ENCODE results near the gene HOXA11.

Gene HOXA11

DNA sequence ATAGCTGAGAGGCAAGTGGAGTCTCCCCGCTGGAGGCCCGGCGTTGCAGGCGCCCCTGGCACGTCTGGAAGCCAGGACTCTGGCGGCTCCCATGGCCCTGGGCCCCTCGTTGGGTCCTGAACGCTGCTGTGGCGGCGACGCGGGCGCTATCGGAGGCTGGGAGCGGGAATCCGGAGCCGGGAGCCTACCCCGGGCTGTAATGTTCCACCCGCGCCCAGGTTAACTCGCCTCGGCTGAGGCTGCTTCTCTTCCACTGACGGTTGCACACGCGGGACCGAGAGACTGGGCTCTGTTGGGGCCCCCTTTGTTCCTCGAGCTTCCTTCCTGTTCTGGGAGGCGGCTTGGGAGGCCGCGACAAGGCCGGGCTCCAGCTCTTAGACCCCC lies 40.3 kb downstream of the HOXA11 start:
- Histone ChIP-seq H4K20me1 (peaks cover 0 to 8% (median 0%) of the 10 kb centered on the region in 11 experiments; a peak in 3 of 22 replicates), H3K4me3 (peak overlapping the region in 2 of 10 experiments; percentile 22 to 35; a peak in 5 of 20 replicates), H3K9ac (no peak overlapping the region), H3K27me3 (peaks cover 83 to 95% (median 87%) of the 10 kb centered on the region in 11 experiments), H3K4me1 (peaks cover 0 to 4% (median 0%) of the 10 kb centered on the region in 10 experiments; a peak in 2 of 20 replicates), H3K36me3 (peaks cover 0 to 16% (median 0%) of the 10 kb centered on the region in 11 experiments; a peak in 3 of 22 replicates), H3K9me3 (replicated peaks in 1 of 11) (peaks cover 69 to 82% (median 75%) of the 10 kb centered on the region in 11 experiments), H3K4me2 (no peak overlapping the region), H3K27ac (no peak overlapping the region)
- no peak for TF ChIP-seq Cebpa-rat (IDR thresholded peaks at IDR 0.05)

DNA sequence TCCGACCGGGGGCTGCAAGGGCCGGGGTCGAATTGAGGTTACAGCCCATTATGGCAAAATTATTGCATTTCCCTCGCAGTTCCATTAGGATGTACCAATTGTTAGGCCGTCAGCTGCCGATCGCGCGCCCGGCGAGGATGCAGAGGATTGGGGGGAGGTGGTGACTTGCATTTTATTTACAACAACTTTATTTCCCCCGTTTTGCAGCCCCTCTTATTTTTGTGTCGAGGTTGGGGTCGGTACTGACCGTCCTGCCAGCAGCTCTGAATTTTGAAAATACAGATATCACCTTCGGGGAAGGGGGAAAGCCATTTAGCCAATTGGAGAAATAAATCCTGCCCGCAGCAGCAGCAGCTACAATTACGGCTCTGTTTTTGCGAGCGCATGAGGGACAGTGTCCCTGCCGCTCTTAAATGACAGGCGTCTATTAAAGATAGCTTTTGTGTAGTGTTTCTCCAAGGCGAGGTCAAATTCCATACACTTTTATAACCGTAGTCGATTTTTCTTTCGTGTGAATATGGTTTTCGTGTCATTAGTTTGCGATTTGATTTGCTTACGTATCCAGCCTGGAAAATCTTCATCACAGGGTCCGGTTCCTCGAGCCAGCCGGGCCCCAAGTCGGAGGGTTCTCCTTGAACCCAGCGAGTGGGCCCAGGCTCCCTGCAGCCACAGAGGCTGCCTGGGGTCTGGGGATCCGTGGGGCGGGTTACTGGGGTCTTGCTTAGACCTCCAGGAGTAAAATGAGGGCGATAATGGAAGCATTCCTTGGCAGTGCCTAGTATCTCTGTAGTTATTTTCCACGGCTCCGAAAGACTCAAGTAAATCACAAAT lies 40.9 kb downstream of the HOXA11 start:
- Histone ChIP-seq H3K27me3 (peaks cover 77 to 88% (median 81%) of the 10 kb centered on the region in 11 experiments), H3K27ac (no peak overlapping the region), H3K4me2 (no peak overlapping the region)

DNA sequence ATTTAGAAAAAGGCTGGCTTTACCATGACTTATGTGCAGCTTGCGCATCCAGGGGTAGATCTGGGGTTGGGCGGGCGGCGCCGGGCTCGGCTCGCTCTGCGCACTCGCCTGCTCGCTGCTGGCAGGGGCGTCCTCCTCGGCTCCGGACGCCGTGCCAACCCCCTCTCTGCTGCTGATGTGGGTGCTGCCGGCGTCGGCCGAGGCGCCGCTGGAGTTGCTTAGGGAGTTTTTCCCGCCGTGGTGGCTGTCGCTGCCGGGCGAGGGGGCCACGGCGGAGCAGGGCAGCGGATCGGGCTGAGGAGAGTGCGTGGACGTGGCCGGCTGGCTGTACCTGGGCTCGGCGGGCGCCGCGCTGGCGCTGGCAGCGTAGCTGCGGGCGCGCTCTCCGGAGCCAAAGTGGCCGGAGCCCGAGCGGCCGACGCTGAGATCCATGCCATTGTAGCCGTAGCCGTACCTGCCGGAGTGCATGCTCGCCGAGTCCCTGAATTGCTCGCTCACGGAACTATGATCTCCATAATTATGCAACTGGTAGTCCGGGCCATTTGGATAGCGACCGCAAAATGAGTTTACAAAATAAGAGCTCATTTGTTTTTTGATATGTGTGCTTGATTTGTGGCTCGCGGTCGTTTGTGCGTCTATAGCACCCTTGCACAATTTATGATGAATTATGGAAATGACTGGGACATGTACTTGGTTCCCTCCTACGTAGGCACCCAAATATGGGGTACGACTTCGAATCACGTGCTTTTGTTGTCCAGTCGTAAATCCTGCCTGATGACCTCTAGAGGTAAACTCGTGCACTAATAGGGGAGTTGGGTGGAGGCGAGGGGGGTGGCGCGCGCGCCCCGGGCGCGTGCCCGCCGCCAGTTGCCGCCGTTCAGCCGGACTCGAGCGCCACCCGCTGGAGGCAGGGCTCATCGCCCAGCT lies 41.7 kb downstream of the HOXA11 start, which contains the start of gene HOXA5:
TSS of gene HOXA5 (minus strand) at position 659 of the 927 bp plus-strand sequence. CDS start at position 585, 74 bp downstream.
- Histone ChIP-seq H3K27me3 (peaks cover 68 to 80% (median 72%) of the 10 kb centered on the region in 11 experiments), H3K4me2 (no peak within 1 kb of the TSS), H3K4me3 (peak within 1 kb of the TSS in 2 of 10 experiments; percentile 19 to 35; a peak in 3 of 20 replicates), H3K27ac (no peak within 1 kb of the TSS), H3K36me3 (peaks cover 0 to 16% (median 0%) of the 10 kb centered on the region in 11 experiments; a peak in 3 of 22 replicates), H3K9me3 (replicated peaks in 1 of 11) (peaks cover 66 to 81% (median 74%) of the 10 kb centered on the region in 11 experiments), H4K20me1 (no peaks in the 10 kb centered on the region), H3K9ac (no peak within 1 kb of the TSS), H3K4me1 (peaks cover 0 to under 1% (median 0%) of the 10 kb centered on the region in 10 experiments; a peak in 1 of 20 replicates)
- no peak for TF ChIP-seq Cebpa-rat (IDR thresholded peaks at IDR 0.05)

More for the DNA sequence above, 40.9 kb downstream of the HOXA11 start:
- Histone ChIP-seq H3K9ac (no peak overlapping the region), H3K4me3 (peak overlapping the region in 3 of 10 experiments; percentile 19 to 35 (median 22); a peak in 4 of 20 replicates), H4K20me1 (peaks cover 0 to 8% (median 0%) of the 10 kb centered on the region in 11 experiments; a peak in 3 of 22 replicates), H3K4me1 (peaks cover 0 to 4% (median 0%) of the 10 kb centered on the region in 10 experiments; a peak in 2 of 20 replicates), H3K36me3 (peaks cover 0 to 16% (median 0%) of the 10 kb centered on the region in 11 experiments; a peak in 3 of 22 replicates), H3K9me3 (replicated peaks in 1 of 11) (peaks cover 74 to 87% (median 79%) of the 10 kb centered on the region in 11 experiments)
- no peak for TF ChIP-seq Cebpa-rat (IDR thresholded peaks at IDR 0.05)

DNA sequence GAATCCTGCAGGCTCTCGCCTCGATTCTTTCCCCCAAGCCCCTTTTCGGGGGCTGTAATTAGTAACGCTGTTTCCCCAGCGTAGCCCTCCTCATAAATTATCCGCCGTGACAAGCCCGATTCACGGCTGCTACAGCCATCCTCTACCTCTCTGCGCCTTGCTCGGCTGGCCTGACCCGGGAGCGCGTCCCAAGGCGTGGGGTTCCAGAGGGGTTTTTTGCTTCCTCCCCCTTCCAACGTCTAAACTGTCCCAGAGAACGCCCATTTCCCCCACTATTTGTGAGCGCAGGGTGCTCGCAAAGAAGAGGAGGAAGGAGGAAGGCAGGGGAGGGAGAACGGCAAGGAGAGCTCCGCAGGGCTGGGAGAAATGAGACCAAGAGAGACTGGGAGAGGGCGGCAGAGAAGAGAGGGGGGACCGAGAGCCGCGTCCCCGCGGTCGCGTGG lies 42.4 kb downstream of the HOXA11 start:
- Histone ChIP-seq H3K27me3 (peaks cover 61 to 80% (median 66%) of the 10 kb centered on the region in 11 experiments), H4K20me1 (no peaks in the 10 kb centered on the region), H3K9me3 (replicated peaks in 1 of 11) (peaks cover 61 to 75% (median 68%) of the 10 kb centered on the region in 11 experiments), H3K9ac (no peak overlapping the region), H3K27ac (no peak overlapping the region), H3K4me2 (no peak overlapping the region), H3K4me1 (peaks cover 0 to 5% (median 3%) of the 10 kb centered on the region in 10 experiments; a peak in 15 of 20 replicates), H3K4me3 (no peak overlapping the region), H3K36me3 (peaks cover 0 to 16% (median 0%) of the 10 kb centered on the region in 11 experiments; a peak in 3 of 22 replicates)
- no peak for TF ChIP-seq Cebpa-rat (IDR thresholded peaks at IDR 0.05)

DNA sequence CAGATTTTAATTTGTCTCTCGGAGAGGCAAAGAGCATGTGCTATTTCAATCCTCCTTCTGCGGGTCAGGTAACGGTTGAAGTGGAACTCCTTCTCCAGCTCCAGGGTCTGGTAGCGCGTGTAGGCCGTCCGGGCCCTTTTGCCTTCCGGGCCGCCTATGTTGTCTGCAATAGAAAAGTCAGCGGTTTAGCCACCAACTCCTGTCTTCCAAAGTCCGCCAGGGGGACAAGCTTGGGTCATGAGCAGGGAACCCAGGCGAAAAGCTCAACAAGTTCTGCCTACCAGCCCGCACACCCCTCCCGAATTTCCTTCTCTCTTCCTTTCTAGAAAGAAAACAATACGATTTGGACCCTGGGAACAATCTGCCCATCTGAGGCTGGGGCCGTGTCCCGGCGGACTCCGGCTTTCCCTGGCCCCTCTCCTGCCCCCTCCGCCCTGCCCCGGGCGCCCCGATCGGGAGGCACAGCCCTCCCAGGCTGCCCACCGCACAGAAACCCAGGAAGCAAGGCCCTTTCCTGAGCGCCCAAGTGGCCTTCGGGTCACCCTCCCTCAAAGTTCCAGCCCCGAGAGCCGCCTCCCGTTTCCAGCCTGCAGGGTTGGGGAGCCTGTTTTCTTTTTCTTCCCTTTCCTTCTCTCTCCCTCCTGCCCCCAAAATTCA lies 43.0 kb downstream of the HOXA11 start:
- no peak for TF ChIP-seq Cebpa-rat (IDR thresholded peaks at IDR 0.05)
- H3K27me3 ChIP-seq: peaks cover 57 to 80% (median 64%) of the 10 kb centered on the region in 11 experiments
- H4K20me1 ChIP-seq: no peaks in the 10 kb centered on the region
- no peak overlapping the region for H3K4me3 ChIP-seq
- H3K9me3 ChIP-seq (replicated peaks in 1 of 11): peaks cover 56 to 69% (median 62%) of the 10 kb centered on the region in 11 experiments
- H3K4me2 ChIP-seq: no peak overlapping the region
- H3K36me3 ChIP-seq: peaks cover 0 to 16% (median 0%) of the 10 kb centered on the region in 11 experiments; a peak in 3 of 22 replicates
- H3K9ac ChIP-seq: no peak overlapping the region
- peaks cover 4 to 11% (median 8%) of the 10 kb centered on the region in 10 experiments; a peak in 19 of 20 replicates for H3K4me1 ChIP-seq
- H3K27ac ChIP-seq: no peak overlapping the region

DNA sequence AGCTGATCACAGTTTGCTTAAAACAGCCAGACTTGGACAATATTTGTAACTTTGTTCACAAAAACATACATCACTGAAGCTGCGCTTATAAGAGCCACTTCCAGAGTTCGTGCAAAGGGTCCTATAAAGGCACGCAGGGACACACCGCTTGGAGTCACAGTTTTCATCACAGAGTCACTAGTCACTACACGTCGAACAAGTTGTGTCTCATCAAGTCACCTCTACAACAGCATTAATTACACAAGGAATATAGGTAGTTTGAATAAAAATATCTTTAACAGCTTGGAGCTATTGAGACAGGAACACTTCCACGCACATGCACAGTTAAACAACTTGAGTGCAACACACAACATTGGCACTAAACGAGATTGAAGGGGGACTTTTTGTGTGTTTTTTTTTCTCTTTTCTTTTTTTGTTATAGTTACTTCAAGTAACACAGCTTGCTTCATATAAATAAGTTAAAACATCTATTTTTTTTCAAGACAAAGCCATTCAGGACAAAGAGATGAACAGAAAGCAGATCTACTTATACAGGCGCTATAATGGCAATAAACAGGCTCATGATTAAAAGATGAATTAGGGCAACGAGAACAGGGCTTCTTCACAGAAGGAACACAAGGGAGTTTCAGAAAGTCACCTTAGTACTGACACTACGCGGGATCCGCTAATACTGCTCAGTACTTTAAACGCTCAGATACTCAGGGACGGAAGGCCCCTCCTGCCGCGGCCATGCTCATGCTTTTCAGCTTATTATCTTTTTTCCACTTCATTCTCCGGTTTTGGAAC lies 43.7 kb downstream of the HOXA11 start:
- H3K4me1 ChIP-seq: peaks cover 8 to 16% (median 15%) of the 10 kb centered on the region in 10 experiments; a peak in 19 of 20 replicates
- H3K4me3 ChIP-seq: no peak overlapping the region
- TF ChIP-seq Cebpa-rat (IDR thresholded peaks at IDR 0.05): no peak
- peaks cover 0 to 16% (median 0%) of the 10 kb centered on the region in 11 experiments; a peak in 3 of 22 replicates for H3K36me3 ChIP-seq
- H3K27ac ChIP-seq: no peak overlapping the region
- H3K4me2 ChIP-seq: no peak overlapping the region
- H4K20me1 ChIP-seq: no peaks in the 10 kb centered on the region
- H3K9ac ChIP-seq: no peak overlapping the region
- peaks cover 49 to 64% (median 55%) of the 10 kb centered on the region in 11 experiments for H3K9me3 ChIP-seq (replicated peaks in 1 of 11)
- peaks cover 49 to 80% (median 64%) of the 10 kb centered on the region in 11 experiments for H3K27me3 ChIP-seq

DNA sequence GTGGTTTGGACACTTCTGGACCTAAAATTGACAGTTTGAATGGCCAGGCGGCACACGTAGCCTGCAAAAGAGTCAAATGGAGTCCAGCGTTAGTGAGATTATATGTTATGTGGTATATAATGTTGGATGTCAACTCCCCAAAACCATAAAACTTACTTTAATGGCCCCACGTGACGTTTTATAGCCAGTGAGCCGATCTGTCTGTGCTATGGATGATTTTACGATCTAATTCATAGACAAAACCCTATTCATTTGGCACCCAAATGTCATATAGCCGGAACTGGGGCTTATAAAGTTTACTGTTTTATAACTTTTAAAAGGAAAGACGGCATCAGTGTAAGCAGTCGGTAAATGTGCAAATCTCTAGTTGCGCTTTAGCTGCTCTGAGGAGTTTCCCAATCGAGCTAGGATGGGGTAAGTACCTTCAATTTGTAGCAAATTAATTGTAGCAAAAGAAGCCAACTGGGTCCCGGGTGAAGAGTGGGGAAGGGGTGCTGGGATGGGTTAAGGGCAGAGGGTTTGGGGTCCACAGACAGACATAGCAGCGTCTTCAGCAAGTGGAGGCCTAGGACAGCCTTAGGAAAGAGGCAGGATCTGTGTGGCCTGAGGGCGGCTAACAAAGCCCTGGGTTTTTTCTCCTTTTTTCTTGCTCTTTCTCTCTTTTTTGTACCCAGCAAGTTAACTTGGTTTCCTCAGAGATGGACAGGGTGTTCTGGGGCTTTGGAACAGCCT lies 44.7 kb downstream of the HOXA11 start:
- Histone ChIP-seq H4K20me1 (no peaks in the 10 kb centered on the region), H3K4me2 (no peak overlapping the region), H3K4me3 (no peak overlapping the region), H3K36me3 (peaks cover 0 to 9% (median 0%) of the 10 kb centered on the region in 11 experiments; a peak in 3 of 22 replicates), H3K27me3 (peaks cover 39 to 76% (median 58%) of the 10 kb centered on the region in 11 experiments), H3K9me3 (replicated peaks in 1 of 11) (peaks cover 38 to 61% (median 44%) of the 10 kb centered on the region in 11 experiments), H3K4me1 (peaks cover 16 to 27% (median 24%) of the 10 kb centered on the region in 10 experiments), H3K27ac (no peak overlapping the region), H3K9ac (no peak overlapping the region)
- TF ChIP-seq Cebpa-rat (IDR thresholded peaks at IDR 0.05): no peak
